ENCODE data around the gene PHC2. TPM values are rescaled to one million over a fixed set of nuclear protein-coding genes. Genes with fewer than 3 reads are reported as not detected.

The PHC2 gene
- total and polyA plus RNA-seq, 8 donors = 70.8 to 140 (median 109) TPM

DNA sequence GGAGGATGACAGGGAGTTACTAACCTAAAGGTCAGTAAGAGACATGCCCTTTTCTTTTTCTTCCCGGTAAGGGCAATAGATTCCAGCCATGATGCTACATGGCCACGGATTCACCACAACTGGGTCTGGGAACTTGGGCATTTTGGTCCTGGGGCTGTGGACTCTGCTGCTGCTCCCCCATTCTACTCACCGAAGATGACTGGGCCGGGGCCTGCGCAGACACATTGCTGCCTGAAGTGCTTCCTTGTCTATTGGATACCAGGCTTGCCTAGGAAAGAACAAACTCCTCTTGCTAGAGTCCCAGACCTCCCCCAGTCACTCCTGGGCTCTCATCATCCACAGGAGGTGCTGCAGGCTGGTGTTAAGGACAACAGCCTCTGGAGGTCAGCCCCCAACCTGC is 60.1 kb downstream of the PHC2 start:
- Histone ChIP-seq H3K27me3 (no peaks in the 10 kb centered on the region), H3K27ac (no peak overlapping the region), H3K4me3 (no peak overlapping the region), H3K9me3 (no peaks in the 10 kb centered on the region), H3K4me1 (peaks cover 9 to 33% (median 26%) of the 10 kb centered on the region in 4 donors), H3K36me3 (peaks cover 0 to 61% (median 36%) of the 10 kb centered on the region in 4 donors)
- intact Hi-C loops (cut with DNase I; ENCODE audit: low total_unique reads) = no loop called here
- 82 to 94% (median 89%) methylated on average over 5 of the region's 5 CpGs for WGBS, 5 donors
- no peak for TF ChIP-seq EP300 (IDR thresholded peaks at IDR 0.05)
- no peak for TF ChIP-seq POLR2A (IDR thresholded peaks at IDR 0.05)
- no peak for TF ChIP-seq CTCF (IDR thresholded peaks at IDR 0.05)
- no peak for TF ChIP-seq POLR2AphosphoS5 (IDR thresholded peaks at IDR 0.05)
- DNase-seq = no peak

- no peak for DNase-seq
- H3K9me3 ChIP-seq = no peaks in the 10 kb centered on the region
- H3K27ac ChIP-seq = no peak overlapping the region
- peaks cover 0 to 61% (median 36%) of the 10 kb centered on the region in 4 donors for H3K36me3 ChIP-seq
- intact Hi-C loops (cut with DNase I; ENCODE audit: low total_unique reads) = no loop called here
- WGBS, 5 donors = 69 to 79% (median 72%) methylated on average over 4 of the region's 4 CpGs
- H3K27me3 ChIP-seq = no peaks in the 10 kb centered on the region
- H3K4me1 ChIP-seq = peaks cover 9 to 38% (median 31%) of the 10 kb centered on the region in 4 donors
- no peak for TF ChIP-seq POLR2A (IDR thresholded peaks at IDR 0.05)
- TF ChIP-seq EP300 (IDR thresholded peaks at IDR 0.05) = no peak
- no peak for TF ChIP-seq POLR2AphosphoS5 (IDR thresholded peaks at IDR 0.05)
- TF ChIP-seq CTCF (IDR thresholded peaks at IDR 0.05) = no peak
- H3K4me3 ChIP-seq = no peak overlapping the region
Observed at GRCh38 chr1:33370301-33370700, 60.6 kb downstream of the PHC2 start.

- Histone ChIP-seq H3K9me3 (no peaks in the 10 kb centered on the region), H3K4me1 (peaks cover 10 to 42% (median 36%) of the 10 kb centered on the region in 4 donors), H3K27ac (no peak overlapping the region), H3K36me3 (peaks cover 0 to 61% (median 36%) of the 10 kb centered on the region in 4 donors), H3K4me3 (no peak overlapping the region), H3K27me3 (no peaks in the 10 kb centered on the region)
- no peak for TF ChIP-seq CTCF (IDR thresholded peaks at IDR 0.05)
- TF ChIP-seq POLR2A (IDR thresholded peaks at IDR 0.05) = no peak
- no peak for TF ChIP-seq POLR2AphosphoS5 (IDR thresholded peaks at IDR 0.05)
- TF ChIP-seq EP300 (IDR thresholded peaks at IDR 0.05) = no peak
- 43 to 88% (median 83%) methylated on average over 2 of the region's 2 CpGs; no CpG with 5 or more reads in 1 of the 5 donors for WGBS, 5 donors
- DNase-seq = no peak
- intact Hi-C loops (cut with DNase I; ENCODE audit: low total_unique reads) = loop anchor here (10.0 kb wide), 1 partner anchor 95 kb away; no protein-coding TSS in a partner anchor
Observed at GRCh38 chr1:33369764-33370163, 61.1 kb downstream of the PHC2 start.

DNA sequence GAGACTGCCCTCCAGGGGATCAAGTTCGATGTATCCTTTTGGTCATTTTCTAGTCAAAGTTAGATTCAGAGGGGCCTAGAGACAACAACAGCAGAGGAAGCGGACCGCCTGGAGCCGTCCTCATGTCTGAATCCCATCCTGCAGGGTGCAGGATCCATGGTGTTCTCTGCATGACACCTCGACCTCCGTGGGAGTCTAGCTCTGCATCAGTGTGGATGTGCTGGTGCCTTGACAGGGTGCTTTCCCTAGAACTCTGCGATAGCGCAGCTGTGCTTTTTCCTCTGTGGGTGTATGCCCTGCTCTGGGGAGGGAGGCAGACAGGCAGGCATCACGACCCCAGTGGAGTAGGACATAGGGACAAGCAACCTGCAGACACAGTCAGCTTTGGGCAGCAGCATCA is 61.8 kb downstream of the PHC2 start:
- Histone ChIP-seq H3K9me3 (no peaks in the 10 kb centered on the region), H3K4me1 (peaks cover 17 to 45% (median 40%) of the 10 kb centered on the region in 4 donors), H3K36me3 (peaks cover 0 to 60% (median 34%) of the 10 kb centered on the region in 4 donors), H3K4me3 (no peak overlapping the region), H3K27ac (no peak overlapping the region), H3K27me3 (no peaks in the 10 kb centered on the region)
- no peak for TF ChIP-seq POLR2AphosphoS5 (IDR thresholded peaks at IDR 0.05)
- no peak for TF ChIP-seq CTCF (IDR thresholded peaks at IDR 0.05)
- no peak for TF ChIP-seq POLR2A (IDR thresholded peaks at IDR 0.05)
- no peak for TF ChIP-seq EP300 (IDR thresholded peaks at IDR 0.05)
- DNase-seq = no peak
- 80 to 92% (median 84%) methylated on average over 9 of the region's 9 CpGs for WGBS, 5 donors
- intact Hi-C loops (cut with DNase I; ENCODE audit: low total_unique reads) = loop anchor here (10.0 kb wide), 1 partner anchor 96 kb away; no protein-coding TSS in a partner anchor
